AG04450 (cell line): Measurements from ENCODE around the gene AFF1. TPM values are rescaled to one million over a fixed set of nuclear protein-coding genes. Genes with fewer than 3 reads are reported as not detected.

ENCODE experiments used
- CTCF ChIA-PET: fragments of 300-600, 350-600 bp; formaldehyde crosslinking; extraction: SDS; loops from one replicate; lab custom pipeline; 2022; ENCODE audit warnings: antibody characterized with exemption, inconsistent platforms; lab: Charles Lee
- POLR2A ChIA-PET: fragments of 350-600 bp; formaldehyde crosslinking; extraction: SDS; loops from one replicate; lab custom pipeline; 2021; ENCODE audit warnings: antibody characterized with exemption, inconsistent platforms; lab: Yijun Ruan, JAX
- DNase-seq: peaks from one replicate; pipeline ENCODE4 v3.0.0-alpha.2; 2011; ENCODE audit warnings: low read depth, low spot score
- H3K27ac ChIP-seq: one replicate; pipeline ENCODE4 v1.5.1; 2012; ENCODE audit warnings: low read depth, low read length, control low read depth
- H3K27me3 ChIP-seq: one replicate; pipeline ENCODE4 v1.6.0; 2012; ENCODE audit warnings: low read length; ENCODE audit not compliant: control insufficient read depth, insufficient read depth
- H3K4me3 ChIP-seq: 2 replicates; pipeline ENCODE4 v1.5.1; 2011; ENCODE audit warnings: mild to moderate bottlenecking, low read depth, low read length, control low read depth
- H3K9me3 ChIP-seq: 2 replicates; pipeline ENCODE4 v1.5.1; 2012; ENCODE audit warnings: low read length; ENCODE audit not compliant: control insufficient read depth, insufficient read depth
- polyA plus RNA-seq: library from polyadenylated mRNA; depleted of rRNA; stranded (reverse); fragments of >200 nt; gene quantifications from 2 replicates; pipeline ENCODE4 v1.2.3, GENCODE V29; 2011
- TF ChIP-seq, protein P1 (sequence below): IDR thresholded peaks from 2 replicates; pipeline ENCODE4 v1.5.1; 2011; ENCODE audit warnings: low read depth, low read length, control low read depth, inconsistent platforms

AFF1 gene
- polyA plus RNA-seq, 1 experiment, result 17.2 TPM

DNA sequence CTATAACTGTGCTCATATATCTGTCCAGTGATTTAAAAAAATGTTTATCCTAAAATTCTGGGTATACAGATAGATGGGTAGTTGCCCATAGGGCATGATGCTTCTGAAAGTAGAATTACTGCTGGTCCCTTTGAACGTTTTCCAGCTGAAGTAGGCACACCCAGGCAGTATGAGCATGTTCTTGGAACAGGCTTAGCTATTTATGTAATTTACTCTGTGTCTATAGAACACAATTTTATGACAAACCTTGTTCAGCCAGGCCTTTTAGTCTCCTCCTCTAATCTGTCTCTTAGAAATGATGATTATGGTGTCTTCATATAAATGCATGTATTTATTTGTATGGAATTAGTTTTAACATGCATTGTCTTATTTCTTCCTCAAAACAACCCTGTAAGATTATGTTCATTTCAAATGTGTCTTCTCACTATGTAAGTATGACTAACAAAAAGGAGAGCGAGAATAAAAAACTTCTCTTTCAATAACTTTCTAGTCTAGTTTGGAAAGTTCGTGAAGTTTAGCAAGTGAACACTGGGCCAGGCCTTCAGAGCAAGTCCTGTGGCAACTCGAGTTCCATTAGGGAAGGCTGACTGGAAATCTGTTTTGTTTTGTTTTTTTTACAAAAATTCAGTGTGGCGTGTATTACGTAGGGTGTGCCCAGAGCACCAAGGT is 142.0 kb downstream of the AFF1 start:
- no peak for DNase-seq
- Histone ChIP-seq H3K9me3 (no peaks in the 10 kb centered on the region), H3K27ac (no peak overlapping the region), H3K4me3 (no peak overlapping the region), H3K27me3 (no peaks in the 10 kb centered on the region)
- ChIA-PET POLR2A (no interaction called here), CTCF (interaction anchor here (0.6 kb wide), 1 partner anchor 73 kb away, joined by 3 read pairs; no protein-coding TSS in a partner anchor)
- TF ChIP-seq, protein P1, sequence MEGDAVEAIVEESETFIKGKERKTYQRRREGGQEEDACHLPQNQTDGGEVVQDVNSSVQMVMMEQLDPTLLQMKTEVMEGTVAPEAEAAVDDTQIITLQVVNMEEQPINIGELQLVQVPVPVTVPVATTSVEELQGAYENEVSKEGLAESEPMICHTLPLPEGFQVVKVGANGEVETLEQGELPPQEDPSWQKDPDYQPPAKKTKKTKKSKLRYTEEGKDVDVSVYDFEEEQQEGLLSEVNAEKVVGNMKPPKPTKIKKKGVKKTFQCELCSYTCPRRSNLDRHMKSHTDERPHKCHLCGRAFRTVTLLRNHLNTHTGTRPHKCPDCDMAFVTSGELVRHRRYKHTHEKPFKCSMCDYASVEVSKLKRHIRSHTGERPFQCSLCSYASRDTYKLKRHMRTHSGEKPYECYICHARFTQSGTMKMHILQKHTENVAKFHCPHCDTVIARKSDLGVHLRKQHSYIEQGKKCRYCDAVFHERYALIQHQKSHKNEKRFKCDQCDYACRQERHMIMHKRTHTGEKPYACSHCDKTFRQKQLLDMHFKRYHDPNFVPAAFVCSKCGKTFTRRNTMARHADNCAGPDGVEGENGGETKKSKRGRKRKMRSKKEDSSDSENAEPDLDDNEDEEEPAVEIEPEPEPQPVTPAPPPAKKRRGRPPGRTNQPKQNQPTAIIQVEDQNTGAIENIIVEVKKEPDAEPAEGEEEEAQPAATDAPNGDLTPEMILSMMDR, result no peak

GRCh38 chr4:87077914-87078585 is 143.2 kb downstream of the AFF1 start:
- ChIA-PET CTCF (interaction anchor here (1.3 kb wide), 1 partner anchor 583 kb away, joined by 4 read pairs; no protein-coding TSS in a partner anchor), POLR2A (interaction anchor here (1.7 to 2.2 kb wide), 2 partner anchors 20 to 72 kb away, joined by 6 to 8 read pairs; no protein-coding TSS in a partner anchor)
- no peak overlapping the region for H3K27ac ChIP-seq
- H3K4me3 ChIP-seq, result no peak overlapping the region
- TF ChIP-seq, protein P1, result no peak
- no peaks in the 10 kb centered on the region for H3K27me3 ChIP-seq
- no peaks in the 10 kb centered on the region for H3K9me3 ChIP-seq
- no peak for DNase-seq

DNA sequence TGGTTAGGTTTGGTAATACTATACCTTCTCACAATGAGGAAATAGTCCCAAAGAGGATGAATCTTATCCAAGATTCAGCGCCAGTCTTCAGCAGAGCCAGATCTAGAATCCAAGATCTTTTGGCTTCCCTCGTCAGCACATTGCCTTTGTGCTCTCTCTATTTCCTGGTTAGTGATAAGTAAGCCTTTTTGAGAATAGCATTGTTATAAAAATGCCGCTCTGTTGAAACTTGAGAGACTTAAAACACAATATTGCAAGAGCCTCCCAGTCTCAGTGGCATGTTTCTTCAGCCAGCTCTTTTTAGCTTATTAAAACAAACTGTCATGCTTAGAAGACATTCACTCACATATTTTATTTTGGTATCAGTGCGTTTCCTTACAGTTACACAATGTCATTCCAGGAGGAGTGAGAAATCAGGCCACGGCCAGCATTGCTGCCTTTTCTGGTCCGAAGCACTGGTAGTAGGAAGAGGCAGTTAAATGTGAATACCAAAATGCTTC is 144.2 kb downstream of the AFF1 start:
- Histone ChIP-seq H3K4me3 (no peak overlapping the region; the same call in 1 of the 2 replicates), H3K27ac (peak overlapping the region; percentile 42), H3K9me3 (no peaks in the 10 kb centered on the region), H3K27me3 (no peaks in the 10 kb centered on the region)
- peak; percentile 51 for DNase-seq
- TF ChIP-seq, protein P1, result no peak
- ChIA-PET POLR2A (interaction anchor here (1.2 to 2.2 kb wide), 4 partner anchors 10 to 73 kb away, joined by 3 to 8 read pairs (median 5); no protein-coding TSS in a partner anchor), CTCF (interaction anchor here (0.5 to 1.7 kb wide), 6 partner anchors 12 to 1132 kb away, joined by 3 to 11 read pairs (median 4); no protein-coding TSS in a partner anchor)

- CTCF ChIA-PET, result interaction anchor here (0.8 to 1.7 kb wide), 4 partner anchors 11 to 158 kb away, joined by 3 to 11 read pairs (median 4); no protein-coding TSS in a partner anchor
- Histone ChIP-seq H3K9me3 (no peaks in the 10 kb centered on the region), H3K27ac (no peak overlapping the region), H3K27me3 (no peaks in the 10 kb centered on the region), H3K4me3 (no peak overlapping the region)
- POLR2A ChIA-PET, result interaction anchor here (1.2 to 2.2 kb wide), 3 partner anchors 13 to 74 kb away, joined by 4 to 8 read pairs (median 6); no protein-coding TSS in a partner anchor
- no peak for DNase-seq
- TF ChIP-seq, protein P1, result no peak
Observed at GRCh38 chr4:87079967-87080366, 145.2 kb downstream of the AFF1 start.
